Measurements from ENCODE around the gene VDAC1. TPM values are rescaled to one million over a fixed set of nuclear protein-coding genes. Genes with fewer than 3 reads are reported as not detected.

VDAC1 gene
- total RNA-seq, 1 donor from 2014 or later: 119 TPM

DNA sequence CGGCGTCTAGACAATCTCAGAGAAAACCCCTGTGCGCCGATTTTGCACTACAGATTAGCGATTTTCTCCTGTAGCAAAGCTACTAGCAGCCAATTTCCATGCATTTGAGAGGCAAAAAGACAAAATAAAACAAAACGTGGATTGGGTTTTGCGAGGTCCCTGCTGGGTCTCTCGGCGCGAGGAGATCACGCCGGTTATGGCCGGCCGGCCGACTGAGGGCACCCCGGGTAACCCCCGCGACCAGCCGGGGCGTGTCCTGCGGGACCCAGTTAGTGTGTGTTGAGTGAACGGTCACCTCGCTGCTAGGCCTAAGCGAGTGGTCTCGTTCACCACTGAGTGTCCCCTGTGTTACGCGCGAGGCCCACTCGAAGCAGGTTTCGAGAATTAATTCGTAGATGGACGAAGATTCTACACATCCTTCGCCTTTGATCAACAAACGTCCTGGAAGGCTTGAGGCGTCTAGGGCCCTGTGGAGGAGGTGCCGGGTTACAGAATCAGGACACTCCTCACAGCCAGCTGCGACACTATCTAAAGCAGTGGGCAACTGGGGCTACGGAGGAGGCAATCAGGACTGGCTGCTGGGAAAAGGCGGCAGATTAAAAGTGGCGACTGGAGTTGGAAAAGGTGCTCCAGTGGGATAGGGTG lies 764 bp upstream of the VDAC1 start:
- H3K36me3 Mint-ChIP-seq (ENCODE audit: unreplicated experiment): peaks cover 4% of the 10 kb centered on the region
- peak overlapping the region; percentile 97 for H3K27ac Mint-ChIP-seq (ENCODE audit: unreplicated experiment)
- H3K9me3 Mint-ChIP-seq (ENCODE audit: unreplicated experiment): no peaks in the 10 kb centered on the region
- peak overlapping the region; percentile 88 for H3K4me3 Mint-ChIP-seq (ENCODE audit: unreplicated experiment)
- peak; percentile 86 for DNase-seq (ENCODE audit: extremely low spot score, unreplicated experiment)
- no peak for TF ChIP-seq CTCF (IDR thresholded peaks at IDR 0.05)
- H3K4me1 Mint-ChIP-seq (ENCODE audit: unreplicated experiment): peaks cover 29% of the 10 kb centered on the region
- H3K27me3 Mint-ChIP-seq (ENCODE audit: unreplicated experiment): no peaks in the 10 kb centered on the region

DNA sequence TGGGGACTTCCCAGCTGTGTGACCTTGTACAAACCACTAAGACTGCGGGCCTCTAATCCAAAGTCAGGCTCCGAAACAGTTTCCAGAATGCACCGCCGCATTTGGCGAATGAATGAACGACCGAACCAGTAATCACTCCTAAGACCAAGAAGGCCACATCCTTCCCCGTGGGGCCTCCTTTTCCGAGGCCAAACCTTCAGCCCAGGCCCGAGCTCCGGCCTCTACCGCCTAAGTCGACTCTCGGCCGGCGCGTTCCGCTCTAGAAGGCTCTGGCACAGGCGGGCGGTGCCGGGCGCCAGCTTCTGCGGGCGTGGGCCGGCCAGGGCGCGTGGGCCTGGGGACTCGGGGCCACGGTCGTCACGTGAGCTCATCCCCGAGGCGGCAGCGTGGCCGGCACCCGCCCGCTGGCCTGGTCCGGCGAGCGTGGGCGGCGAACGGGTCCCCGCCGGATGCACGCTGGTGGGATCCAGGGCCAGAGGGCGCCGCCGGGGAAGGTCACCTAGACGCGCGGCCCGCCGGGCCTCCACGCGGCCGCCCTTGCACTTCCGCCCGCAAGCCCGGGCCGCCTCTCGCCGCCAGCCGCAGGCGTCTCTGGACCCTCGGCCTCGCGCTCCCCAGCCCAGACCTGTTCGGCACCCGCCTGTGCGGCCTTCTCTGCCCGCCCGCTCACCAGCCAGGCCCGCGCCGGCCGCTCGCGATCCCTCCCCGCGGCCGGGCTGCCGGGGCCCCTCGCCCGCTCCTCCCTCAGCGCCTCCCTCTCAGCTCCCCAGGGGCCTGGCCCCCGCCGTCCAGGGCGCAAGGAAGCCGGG lies 754 bp downstream of the VDAC1 start:
- H3K9me3 Mint-ChIP-seq (ENCODE audit: unreplicated experiment): no peaks in the 10 kb centered on the region
- peak overlapping the region; percentile 88 for H3K27ac Mint-ChIP-seq (ENCODE audit: unreplicated experiment)
- peak; percentile 85 for DNase-seq (ENCODE audit: extremely low spot score, unreplicated experiment)
- TF ChIP-seq CTCF (IDR thresholded peaks at IDR 0.05): no peak
- H3K4me1 Mint-ChIP-seq (ENCODE audit: unreplicated experiment): peaks cover 36% of the 10 kb centered on the region
- no peaks in the 10 kb centered on the region for H3K27me3 Mint-ChIP-seq (ENCODE audit: unreplicated experiment)
- H3K4me3 Mint-ChIP-seq (ENCODE audit: unreplicated experiment): peak overlapping the region; percentile 85
- H3K36me3 Mint-ChIP-seq (ENCODE audit: unreplicated experiment): peaks cover 4% of the 10 kb centered on the region

DNA sequence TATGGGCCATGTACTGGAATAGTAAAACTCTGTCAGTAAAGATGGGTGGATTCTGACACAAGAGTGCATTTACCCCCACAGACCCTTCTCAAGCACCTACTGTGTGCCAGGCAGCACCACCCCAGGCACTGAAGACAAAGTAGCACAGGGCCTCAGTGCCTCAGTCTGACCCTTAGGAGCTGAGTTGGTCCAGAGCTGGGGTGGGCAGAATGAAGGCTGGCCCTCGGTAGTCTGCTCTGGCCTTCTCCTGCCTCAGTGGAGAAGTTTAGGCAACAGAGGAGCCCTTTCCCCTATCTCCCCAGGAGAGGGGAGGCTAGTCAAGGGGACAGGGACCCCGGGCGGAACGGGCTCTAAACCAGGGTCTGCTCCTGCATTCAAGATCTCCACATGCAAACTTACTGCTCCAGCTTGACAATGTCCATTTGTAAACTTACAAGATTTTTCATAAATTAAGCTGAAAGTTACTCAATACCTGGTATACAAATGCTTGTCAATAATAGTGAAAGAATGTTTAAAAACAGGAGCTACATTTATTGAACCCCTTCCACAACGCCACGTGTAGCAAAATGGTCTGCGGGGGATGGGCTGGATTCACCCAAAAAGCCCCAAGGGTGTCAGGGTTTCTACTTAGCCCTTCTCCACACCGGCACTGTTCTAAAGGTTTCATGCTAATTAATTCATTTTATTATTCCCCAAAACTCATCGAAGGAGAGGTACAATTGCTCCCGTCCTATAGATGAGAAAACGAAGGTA lies 1.5 kb downstream of the VDAC1 start:
- Mint-ChIP-seq H3K4me1 (ENCODE audit: unreplicated experiment) (peaks cover 36% of the 10 kb centered on the region), H3K9me3 (ENCODE audit: unreplicated experiment) (no peaks in the 10 kb centered on the region), H3K4me3 (ENCODE audit: unreplicated experiment) (peak overlapping the region; percentile 85), H3K27ac (ENCODE audit: unreplicated experiment) (peak overlapping the region; percentile 88), H3K36me3 (ENCODE audit: unreplicated experiment) (peaks cover 4% of the 10 kb centered on the region), H3K27me3 (ENCODE audit: unreplicated experiment) (no peaks in the 10 kb centered on the region)
- DNase-seq (ENCODE audit: extremely low spot score, unreplicated experiment): no peak
- no peak for TF ChIP-seq CTCF (IDR thresholded peaks at IDR 0.05)

DNA sequence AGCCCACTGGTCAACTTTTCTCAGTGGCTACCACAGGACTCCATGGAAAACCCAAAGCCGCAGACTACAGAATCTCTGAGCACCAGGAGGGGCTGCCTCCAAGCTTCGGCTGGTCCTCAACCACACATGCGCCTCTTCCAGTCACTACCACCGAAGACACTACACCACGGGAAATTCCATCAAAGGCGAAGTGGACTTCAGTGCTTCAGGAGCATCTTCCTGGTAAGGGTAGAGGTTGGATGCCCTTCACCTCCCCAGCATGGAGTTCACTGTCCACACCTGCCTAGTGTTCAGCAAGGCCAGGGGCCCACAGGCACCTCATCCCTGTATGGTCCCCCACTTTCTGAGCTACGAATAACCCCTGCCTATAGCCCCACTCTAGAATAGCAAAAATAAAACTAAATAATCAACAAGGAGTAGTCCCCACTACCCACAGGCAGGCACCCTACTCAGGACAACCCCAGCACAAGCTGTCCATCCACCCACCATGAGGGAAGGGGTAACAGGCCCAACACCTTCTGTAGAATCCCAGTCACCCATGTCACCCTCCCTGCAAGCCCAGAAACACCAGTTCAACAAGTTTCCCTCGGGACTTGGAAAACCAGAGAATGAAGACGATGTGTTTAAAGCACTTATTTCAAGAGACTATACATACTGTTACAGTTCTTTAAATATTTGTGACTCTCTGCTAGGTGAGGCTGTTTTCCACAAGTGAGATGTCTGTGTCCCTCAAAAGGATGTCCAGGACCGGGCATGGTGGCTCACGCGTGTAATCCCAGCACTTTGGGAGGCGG lies 2.6 kb downstream of the VDAC1 start:
- H3K9me3 Mint-ChIP-seq (ENCODE audit: unreplicated experiment): no peaks in the 10 kb centered on the region
- no peak for TF ChIP-seq CTCF (IDR thresholded peaks at IDR 0.05)
- H3K27me3 Mint-ChIP-seq (ENCODE audit: unreplicated experiment): no peaks in the 10 kb centered on the region
- no peak for DNase-seq (ENCODE audit: extremely low spot score, unreplicated experiment)
- peak overlapping the region; percentile 85 for H3K4me3 Mint-ChIP-seq (ENCODE audit: unreplicated experiment)
- peaks cover 4% of the 10 kb centered on the region for H3K36me3 Mint-ChIP-seq (ENCODE audit: unreplicated experiment)
- no peak overlapping the region for H3K27ac Mint-ChIP-seq (ENCODE audit: unreplicated experiment)
- peaks cover 37% of the 10 kb centered on the region for H3K4me1 Mint-ChIP-seq (ENCODE audit: unreplicated experiment)

All from osteocyte (in vitro differentiated cells).